NCI-H1417 (cell line): ENCODE results near the gene IL1RAPL1.
A peak's percentile ranks its signal among the peaks of the same experiment; 100 is the strongest.
"Not testable (repeated sequence)": the region's sequence is repeated elsewhere in the genome, so short reads cannot be mapped to it uniquely, and the experiment has no call there.

Experiments used
- DNase-seq, 3 experiments: peaks; one replicate each; lab custom pipeline; 2025; lab: John Stamatoyannopoulos, UW

Gene IL1RAPL1

DNA sequence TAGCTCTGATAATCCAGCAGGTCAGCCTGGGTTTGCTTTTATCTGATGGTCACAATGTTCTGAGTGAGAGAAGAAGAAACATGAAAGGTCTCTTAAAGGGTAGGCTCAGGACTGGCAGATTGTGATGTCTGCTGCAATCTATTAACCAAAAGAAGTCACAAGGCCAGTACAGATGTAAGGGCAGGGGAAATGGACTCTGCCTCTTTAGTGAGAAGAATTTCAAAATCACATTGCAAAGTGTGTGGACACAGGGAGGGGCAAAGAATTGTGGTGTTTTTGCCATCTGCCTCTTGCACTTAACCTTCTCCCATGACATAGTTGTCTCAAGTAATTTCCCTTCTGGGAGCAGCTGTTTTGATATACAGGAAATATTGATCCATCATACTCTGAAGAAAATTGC is 40.9 kb downstream of the IL1RAPL1 start:
- peak in 1 of 3 experiments; percentile 42 for DNase-seq

DNA sequence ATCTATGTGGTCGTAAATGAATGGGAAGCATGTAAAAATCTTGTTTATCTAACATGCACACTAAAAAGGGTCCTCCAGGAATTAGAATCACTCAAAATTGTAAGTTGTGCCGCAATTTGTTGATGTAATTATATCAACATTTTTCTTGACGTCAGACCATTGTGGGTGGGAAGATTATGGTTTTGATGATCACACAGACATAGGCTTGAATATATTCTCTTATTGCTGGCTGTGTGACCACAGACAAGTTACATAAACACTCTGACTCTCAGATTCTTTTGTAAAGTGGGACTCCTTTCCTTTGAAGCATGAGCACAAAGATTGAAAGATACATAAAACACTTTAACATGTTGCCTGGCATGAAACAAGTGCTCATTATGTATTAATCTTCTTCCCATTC is 51.5 kb downstream of the IL1RAPL1 start:
- no peak for DNase-seq

DNA sequence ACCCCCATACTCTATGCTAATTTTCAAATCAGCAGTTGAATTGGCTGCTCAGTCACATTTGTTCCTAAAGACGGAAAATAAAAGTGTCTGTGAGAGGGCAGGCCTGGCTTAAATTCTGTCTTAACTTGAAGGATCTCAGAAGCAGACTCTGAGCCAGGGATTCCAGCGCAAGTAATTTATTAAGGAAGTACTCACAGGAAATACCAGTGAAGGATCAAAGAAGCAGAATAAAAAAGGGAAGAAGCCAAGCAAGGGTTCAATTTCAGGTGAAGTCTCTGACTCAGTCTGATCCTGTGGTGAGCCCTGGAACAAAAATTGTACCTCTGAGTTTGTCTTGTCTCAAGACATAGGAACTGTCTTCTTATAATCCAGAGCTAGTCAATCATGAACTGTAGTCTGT is 52.2 kb downstream of the IL1RAPL1 start:
- no peak for DNase-seq

DNA sequence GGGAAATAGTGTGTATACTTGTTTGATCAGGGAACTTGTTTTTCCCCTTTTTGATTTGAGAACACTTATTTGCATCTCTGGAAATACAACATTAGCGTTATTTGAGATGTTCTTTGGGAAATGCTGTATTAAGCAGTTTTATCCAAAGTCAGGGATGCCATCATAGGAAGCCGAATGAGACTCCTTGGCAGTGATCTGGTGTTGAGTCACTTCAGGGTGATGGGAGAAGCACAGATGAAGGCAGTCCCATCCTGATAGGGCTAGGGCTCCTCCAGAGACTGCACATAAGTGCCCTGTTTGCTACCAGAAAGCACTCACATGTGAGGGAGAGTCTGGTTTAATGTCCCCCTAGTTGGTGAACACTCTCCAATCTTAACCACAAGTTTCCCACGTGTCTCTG is 62.3 kb downstream of the IL1RAPL1 start:
- DNase-seq, result no peak

DNA sequence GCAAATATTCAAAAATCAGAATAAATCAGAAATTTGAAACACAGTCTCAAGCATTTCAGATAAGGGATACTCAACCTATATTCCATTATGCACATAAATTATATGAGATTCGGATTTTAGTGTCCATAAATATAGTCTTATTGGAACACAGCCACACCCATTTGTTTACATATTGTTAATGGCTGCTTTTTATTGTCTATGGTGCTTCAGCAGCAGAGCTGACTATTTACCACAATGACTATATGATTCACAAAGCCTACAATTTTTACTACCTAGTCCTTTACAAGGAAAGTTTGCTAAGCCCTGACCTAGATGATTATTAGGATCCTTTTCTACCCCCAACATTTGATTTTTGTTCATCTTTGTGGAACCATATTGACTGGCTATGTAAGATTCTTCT is 63.9 kb downstream of the IL1RAPL1 start:
- DNase-seq, result peak in 1 of 3 experiments; percentile 40

DNA sequence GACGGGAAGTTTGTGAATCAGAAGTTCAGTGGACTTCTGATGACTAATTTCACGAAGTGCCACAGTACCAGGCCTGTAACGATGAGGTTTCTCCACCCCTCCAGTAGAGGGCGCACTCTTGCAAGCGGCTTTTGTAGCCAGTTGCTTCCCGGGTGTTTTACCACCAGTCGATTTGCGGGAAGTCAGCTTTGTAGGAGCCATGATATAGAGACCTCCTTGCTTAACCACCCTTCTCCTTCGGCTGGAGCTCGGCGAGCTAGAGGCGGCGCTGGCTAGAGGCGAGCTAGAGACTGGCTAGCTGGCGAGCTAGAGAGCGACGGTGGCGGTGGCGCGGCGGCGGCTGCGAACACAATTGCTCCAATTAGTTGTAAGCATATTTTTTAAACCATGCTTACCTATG is 72.0 kb downstream of the IL1RAPL1 start:
- no peak for DNase-seq

DNA sequence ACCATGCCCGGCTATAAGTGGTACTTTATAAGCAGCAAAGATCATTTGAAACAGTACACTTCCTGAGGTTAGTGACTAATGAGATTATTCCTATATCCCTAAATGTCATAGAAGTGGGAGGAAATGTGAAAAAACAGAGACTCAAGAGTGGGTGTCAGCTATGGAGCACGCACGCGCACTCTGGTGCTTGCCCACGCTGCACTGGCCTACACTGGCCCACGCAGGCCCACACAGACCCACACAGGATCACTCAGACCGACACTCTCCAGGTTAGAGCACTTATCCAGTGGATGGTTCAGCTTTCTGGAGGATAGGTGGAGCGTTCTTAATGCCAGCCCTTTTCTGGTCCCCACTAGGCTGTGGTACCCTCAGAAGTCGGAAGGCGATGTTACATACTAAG is 78.5 kb downstream of the IL1RAPL1 start:
- DNase-seq, result no peak

DNA sequence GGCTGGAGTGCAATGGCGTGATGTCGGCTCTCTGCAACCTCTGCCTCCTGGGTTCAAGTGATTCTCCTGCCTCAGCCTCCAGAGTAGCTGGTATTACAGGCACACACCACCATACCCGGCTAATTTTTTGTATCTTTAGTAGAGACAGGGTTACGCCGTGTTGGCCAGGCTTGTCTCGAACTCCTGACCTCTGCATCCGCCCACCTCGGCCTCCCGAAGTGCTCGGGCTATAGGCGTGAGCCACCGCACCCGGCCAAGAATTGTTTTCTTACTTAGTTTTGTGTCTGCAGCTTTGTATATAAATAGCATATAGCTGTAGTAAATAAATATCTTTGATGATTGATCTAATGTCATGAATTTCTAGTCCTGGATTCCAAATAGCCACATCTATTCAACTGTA is 81.1 kb downstream of the IL1RAPL1 start:
- no peak for DNase-seq

DNA sequence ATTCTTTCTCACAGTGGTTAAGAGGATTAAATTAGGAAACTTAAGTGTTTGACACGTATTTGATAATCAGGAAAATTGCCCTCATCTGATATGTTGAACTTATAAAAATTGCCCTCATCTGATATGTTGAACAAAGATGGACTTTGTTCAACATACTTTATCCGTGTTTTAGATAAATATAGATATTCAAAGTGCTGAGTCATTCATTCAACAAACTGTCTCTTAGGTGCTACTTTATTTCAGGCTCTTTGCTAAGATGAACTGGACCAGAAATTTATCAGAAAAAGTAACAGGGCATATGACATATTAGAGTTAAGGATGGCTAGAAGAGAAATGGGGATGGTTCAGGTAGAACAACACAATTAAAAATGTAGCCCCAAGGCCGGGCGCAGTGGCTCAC is 81.7 kb downstream of the IL1RAPL1 start:
- DNase-seq, result no peak

DNA sequence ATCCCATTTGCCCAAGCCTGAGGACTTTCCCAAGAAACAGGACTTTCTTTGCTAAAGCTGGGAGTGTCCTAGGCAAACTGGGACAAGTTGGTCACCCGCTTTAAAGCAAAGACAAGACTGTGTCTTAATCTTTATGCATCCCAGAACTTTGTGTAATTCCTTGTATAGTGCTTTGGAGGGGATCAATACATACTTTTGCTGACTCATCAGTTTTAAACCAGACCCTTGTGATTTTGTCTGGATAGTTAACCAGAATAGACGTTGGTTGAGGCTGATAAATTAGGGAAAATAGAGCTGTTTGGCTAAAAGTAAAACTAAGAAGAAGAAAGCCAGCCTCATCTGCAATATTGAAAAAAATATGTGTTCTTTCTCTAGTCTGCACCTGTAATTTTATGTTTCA is 82.8 kb downstream of the IL1RAPL1 start:
- no peak for DNase-seq

DNA sequence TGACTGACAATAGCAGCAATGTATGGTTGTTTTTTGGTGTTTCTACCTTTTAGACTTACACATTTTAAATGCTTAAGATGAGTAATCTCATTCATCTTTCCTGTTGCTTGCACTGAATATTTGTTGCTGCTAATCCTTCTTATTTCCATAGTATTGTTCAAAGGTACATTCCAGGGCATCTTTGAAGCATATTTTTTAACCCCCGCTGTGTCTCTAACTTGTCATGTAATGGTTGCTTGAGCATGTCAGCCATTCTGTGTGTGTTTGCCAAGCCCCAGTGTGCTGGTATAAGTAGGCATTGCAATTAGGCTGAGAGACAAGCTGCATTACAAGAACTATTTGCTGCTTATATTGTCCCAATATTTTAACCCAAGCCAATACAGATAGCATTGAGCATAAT is 87.9 kb downstream of the IL1RAPL1 start:
- no peak for DNase-seq

DNA sequence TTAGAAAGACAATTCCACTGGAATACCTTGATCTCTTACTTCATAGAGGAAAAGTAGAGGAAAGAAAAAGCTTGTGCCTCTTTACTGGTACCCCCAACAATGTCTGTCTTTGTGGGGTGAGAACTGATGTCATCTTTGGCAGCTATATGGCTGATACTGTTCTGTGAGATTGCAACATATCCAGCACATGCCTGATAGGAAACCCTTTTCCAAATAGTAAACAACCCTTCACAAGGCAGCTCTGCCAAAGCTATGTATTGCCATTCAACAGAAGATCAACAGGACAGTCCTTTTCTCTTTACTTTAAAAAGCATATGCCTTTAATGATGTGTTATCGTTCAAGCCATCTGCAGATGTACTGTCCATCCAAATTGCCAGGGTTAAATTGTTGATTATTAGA is 105.9 kb downstream of the IL1RAPL1 start:
- DNase-seq, result no peak

DNA sequence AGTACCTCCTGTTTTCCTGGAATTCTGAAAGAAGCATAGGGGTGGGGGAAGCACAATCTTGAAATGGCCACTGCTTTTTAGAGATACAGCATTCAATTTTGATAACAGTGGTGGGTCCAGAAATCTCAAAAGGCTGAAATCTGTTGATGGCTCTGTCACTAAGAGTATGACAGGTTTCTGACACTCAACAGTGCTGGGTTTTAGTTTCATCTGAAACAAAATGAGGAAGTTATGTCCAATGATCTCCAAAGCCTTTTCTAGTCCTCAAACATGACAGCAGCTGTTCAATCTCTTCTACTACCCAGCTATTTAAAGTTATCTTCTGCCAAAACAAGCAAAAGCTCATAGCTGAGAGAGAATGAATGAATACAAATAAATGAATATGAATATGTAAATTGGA is 110.5 kb downstream of the IL1RAPL1 start:
- no peak for DNase-seq

DNA sequence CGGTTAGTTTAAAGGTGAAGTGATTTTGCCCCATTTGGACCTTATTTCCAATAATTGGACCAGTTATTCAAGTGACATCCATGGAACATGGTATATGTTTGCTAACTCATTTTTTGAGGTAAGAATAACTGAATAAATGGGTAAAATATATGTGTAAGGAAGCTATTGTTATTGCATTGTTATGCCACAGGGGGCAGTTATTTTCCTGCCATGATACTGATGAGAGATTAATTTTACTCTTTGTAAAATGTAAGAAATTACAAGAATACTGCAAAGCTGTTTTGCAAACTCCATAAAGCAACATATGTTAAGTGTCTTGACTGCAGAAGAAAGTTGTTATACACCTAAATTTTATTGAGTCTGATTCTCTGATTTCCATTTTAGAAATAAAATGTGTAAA is 114.0 kb downstream of the IL1RAPL1 start:
- no peak for DNase-seq

DNA sequence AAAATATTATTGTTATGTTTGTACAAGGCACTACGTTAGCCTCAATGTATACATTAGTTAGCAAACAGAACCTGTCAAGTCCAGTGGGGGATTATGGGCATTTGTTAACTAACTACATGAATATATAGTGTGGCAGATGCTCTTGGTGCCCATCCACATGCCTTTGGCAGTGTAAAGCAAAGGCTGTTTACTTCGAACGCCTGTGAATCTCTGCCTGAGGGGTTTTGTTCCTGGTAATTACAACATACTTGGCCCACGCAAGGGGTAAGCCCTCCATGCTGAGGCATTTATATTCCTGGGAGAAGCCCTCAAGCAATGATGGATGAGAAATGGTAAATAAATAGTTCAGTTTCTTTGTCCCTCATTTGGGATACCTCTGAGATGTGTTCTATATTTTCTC is 119.7 kb downstream of the IL1RAPL1 start:
- DNase-seq, result peak in 2 of 3 experiments; percentile 33 to 72

DNA sequence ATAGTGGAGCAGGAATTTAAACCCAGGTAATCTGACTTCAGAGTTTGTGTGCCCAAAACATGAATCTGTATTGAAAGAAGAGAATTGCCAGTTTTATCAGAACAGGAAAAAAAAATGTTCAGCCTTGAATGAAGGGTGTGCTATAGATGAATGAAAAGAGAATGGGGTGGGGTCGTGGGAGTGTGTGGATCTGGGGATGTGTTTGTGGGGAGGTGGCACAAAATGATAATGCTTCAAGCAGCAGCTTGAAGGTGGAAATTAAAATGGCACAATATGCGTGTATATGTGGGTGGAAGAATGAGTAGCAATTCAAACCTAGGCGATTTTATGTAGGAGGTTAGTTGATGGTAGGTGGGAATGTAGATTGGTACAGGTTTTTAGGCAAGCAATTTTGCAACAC is 122.2 kb downstream of the IL1RAPL1 start:
- no peak for DNase-seq

DNA sequence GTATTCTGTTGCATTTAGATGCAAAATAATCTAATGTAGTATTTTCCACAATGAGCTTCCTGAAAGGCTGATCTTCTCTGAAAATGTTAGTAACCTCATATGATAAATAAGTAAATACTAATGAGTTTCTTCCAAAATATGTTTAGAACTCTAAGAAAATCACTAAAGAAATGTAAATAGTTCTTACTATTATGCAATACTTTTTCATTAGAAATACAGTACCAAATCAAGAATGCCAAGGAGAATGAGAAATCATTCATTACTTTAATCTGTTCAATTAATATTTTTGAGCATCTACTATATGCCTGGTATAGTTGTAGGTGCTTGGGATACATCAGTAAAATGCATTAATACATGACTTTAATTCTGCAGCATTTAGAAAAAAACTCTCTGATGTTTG is 130.6 kb downstream of the IL1RAPL1 start:
- no peak for DNase-seq

DNA sequence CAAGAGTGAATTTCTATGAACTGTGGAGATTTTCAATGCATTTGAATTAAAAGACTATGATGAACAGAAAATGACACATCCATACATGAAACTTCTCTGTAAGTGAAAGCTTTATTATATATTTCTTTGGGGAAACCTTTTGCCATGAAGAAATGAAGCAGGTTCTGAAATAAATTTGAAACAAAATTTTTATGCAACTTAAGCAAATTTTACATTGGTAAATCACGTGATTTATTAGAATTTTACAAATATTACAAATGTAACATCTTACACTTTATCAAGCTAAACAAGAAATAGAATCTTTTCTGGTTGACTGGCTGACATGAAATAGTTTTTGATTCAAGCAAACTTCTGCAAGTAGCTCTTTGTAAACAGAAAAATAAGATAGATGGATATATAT is 131.2 kb downstream of the IL1RAPL1 start:
- DNase-seq, result no peak

DNA sequence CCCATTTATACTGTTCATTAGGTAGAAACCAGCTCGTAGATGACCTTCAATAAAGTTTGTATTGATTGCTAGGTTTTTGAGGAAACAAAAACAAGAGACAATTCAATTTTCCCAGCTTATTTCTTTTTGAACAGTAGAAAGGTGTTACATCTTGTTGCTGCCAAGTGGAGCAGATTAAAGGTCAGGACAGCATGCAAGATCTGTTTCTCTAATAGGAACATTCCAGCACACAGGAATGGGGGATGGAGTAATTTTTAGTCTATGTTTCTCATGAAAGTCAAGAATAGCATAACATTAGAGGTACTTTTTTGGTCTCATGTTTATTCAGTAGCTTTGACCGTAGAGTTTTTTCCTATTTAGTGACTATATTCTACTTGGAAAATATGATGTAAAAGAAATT is 132.4 kb downstream of the IL1RAPL1 start:
- DNase-seq, result no peak

DNA sequence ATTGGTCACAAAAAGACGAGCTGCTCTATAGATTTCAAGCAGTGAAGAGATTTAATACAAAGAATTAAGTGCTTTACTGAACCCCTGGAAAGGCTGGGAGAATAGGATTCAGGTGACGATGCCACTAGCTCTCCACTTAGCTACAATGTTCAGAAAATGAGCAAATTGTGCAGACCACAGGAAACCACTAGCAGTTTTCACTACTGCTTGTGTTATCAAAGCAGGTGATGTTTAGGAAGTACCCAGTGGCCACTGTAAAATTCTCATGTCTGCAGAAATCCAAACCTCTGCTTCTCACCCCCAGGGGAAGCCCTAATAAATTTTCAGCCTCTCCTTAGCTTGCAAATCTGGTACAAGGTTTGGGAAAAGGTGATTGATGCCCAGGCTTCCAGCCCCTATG is 165.1 kb downstream of the IL1RAPL1 start:
- DNase-seq, result no peak

DNA sequence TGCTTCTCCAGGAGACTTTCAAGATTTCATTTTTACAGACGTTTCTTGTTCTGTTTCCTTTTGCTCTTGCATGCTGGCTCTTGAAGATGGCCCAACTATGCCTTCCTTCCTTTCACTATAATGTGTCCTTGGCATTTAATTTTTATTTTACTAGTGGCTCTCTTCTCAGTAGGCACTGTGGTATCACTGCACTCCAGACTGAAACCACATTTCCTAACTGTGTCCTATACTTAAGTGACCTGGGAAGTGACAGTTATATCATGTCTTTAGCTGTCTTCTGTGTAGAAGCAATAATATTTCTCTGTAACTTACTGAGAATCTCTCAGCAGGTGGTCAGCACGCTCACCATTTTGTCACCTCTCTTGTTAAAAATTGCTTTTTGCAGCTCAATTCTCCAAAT is 168.9 kb downstream of the IL1RAPL1 start:
- DNase-seq, result no peak

DNA sequence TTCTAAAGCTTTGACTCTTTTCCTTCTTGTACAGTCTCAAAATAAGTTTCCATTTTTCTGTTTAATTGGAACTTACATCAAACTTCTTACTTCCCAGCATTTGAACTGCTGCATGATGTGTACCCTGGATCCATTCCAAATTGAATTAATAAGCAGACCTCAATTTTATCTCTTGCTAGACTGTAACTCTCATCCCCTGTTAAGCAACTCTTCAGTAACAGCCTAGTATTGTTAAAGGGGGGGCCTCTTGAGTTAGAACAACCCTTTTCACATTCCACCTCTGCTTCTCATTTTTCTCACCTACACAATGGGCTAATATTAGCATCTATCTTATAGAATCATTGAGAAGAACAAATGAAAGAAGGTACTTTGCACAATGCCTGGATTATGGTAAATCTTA is 169.4 kb downstream of the IL1RAPL1 start:
- DNase-seq, result no peak

DNA sequence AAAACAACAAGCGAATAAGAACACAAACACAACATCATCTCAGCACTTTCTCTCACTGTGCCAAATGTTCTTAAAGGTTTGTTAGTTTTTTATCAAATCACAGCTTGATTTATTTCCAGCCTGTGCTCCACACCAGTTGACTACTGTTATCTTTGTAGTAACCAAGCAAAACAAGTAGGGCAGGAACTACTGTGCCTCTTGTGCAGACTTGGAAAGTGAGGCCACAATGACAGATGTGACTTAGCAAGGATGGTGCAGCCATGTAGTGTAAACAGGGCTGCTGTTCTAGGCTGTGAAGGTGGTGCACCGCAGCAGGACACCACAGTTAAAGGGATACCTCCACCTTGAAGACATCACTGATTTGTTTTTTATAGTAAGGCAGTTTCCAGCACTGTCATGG is 170.0 kb downstream of the IL1RAPL1 start:
- DNase-seq, result no peak

DNA sequence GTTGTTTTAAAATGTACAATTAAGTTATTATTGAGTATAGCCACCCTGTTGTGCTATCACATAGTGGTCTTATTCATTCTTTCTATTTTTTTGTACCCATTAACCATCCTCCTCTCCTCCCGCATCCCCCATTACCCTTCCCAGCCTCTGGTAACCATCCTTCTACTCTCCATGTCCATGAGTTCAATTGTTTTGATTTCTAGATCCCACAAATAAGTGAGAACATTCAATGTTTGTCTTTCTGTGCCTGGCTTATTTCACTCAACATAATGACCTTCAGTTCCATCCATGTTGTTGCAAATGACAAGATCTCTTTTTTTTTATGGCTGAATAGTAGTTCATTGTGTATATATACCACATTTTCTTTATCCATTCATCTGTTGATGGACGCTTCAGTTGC is 179.3 kb downstream of the IL1RAPL1 start:
- not testable (repeated sequence) for DNase-seq

DNA sequence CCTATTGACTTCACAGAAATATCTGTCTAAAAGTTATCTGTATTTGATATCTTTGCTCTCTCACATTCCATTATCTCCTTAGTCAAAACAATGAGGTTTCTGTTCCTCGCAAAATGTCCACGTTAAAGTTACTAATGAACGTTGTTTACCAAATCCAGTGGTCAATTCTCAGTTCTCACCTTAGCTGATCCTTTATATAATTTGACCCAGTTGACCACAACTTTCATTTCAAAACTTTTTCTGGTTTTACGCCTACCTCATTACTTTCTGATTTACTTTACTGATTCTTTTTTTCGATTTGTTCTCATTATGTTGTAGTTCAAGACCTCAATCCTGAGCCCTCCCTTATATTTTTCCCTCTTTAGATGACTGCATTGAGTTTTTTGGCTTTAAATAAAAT is 186.6 kb downstream of the IL1RAPL1 start:
- no peak for DNase-seq
